HG03439 (cell line): ENCODE results near the gene GBP6.
"Not testable (repeated sequence)": the region's sequence is repeated elsewhere in the genome, so short reads cannot be mapped to it uniquely, and the experiment has no call there.

Experiments used
- ATAC-seq: cut with Tn5 transposase; IDR thresholded peaks from one replicate; pipeline ENCODE4 v1.9.1; 2021; ENCODE audit warnings: mild to moderate bottlenecking, moderate library complexity; ENCODE audit not compliant: unreplicated experiment

The GBP6 gene

GRCh38 chr1:89364954-89365550 lies 1.2 kb downstream of the GBP6 start:
- no peak for ATAC-seq

- no peak for ATAC-seq
Measured at GRCh38 chr1:89367221-89367620, 3.4 kb downstream of the GBP6 start.

- no peak for ATAC-seq
Measured at GRCh38 chr1:89369331-89369730, 5.5 kb downstream of the GBP6 start.

- ATAC-seq = not testable (repeated sequence)
Measured at GRCh38 chr1:89373810-89374209, 10.0 kb downstream of the GBP6 start.

- no peak for ATAC-seq
Measured at GRCh38 chr1:89378001-89378400, 14.1 kb downstream of the GBP6 start.

GRCh38 chr1:89381618-89382017 lies 17.8 kb downstream of the GBP6 start:
- ATAC-seq = no peak

- ATAC-seq = no peak
Measured at GRCh38 chr1:89382479-89382878, 18.6 kb downstream of the GBP6 start.

GRCh38 chr1:89383185-89383584 lies 19.3 kb downstream of the GBP6 start:
- no peak for ATAC-seq

GRCh38 chr1:89390707-89391106 lies 26.8 kb downstream of the GBP6 start:
- no peak for ATAC-seq

- no peak for ATAC-seq
Measured at GRCh38 chr1:89391686-89392085, 27.8 kb downstream of the GBP6 start.

- no peak for ATAC-seq
Measured at GRCh38 chr1:89394851-89395250, 31.0 kb downstream of the GBP6 start.

- ATAC-seq = no peak
Measured at GRCh38 chr1:89396902-89397301, 33.0 kb downstream of the GBP6 start.

GRCh38 chr1:89405275-89405929 lies 41.5 kb downstream of the GBP6 start:
- ATAC-seq = no peak

- no peak for ATAC-seq
Measured at GRCh38 chr1:89407360-89407759, 43.5 kb downstream of the GBP6 start.

- ATAC-seq = not testable (repeated sequence)
Measured at GRCh38 chr1:89407768-89408167, 43.9 kb downstream of the GBP6 start.

- no peak for ATAC-seq
Measured at GRCh38 chr1:89425056-89425455, 61.2 kb downstream of the GBP6 start.

GRCh38 chr1:89429062-89429461 lies 65.2 kb downstream of the GBP6 start:
- no peak for ATAC-seq

GRCh38 chr1:89429681-89430080 lies 65.8 kb downstream of the GBP6 start:
- not testable (repeated sequence) for ATAC-seq

GRCh38 chr1:89433421-89433820 lies 69.6 kb downstream of the GBP6 start:
- no peak for ATAC-seq

- ATAC-seq = not testable (repeated sequence)
Measured at GRCh38 chr1:89434058-89434780, 70.4 kb downstream of the GBP6 start.
